HG02943 (cell line): Measurements from ENCODE around the gene KRTAP10-8.
"Not testable (repeated sequence)": the region's sequence is repeated elsewhere in the genome, so short reads cannot be mapped to it uniquely, and the experiment has no call there.

Experiments
- ATAC-seq: cut with Tn5 transposase; IDR thresholded peaks from one replicate; pipeline ENCODE4 v1.9.1; 2021; ENCODE audit warnings: mild to moderate bottlenecking, low read depth, moderate library complexity; ENCODE audit not compliant: unreplicated experiment

The KRTAP10-8 gene, protein sequence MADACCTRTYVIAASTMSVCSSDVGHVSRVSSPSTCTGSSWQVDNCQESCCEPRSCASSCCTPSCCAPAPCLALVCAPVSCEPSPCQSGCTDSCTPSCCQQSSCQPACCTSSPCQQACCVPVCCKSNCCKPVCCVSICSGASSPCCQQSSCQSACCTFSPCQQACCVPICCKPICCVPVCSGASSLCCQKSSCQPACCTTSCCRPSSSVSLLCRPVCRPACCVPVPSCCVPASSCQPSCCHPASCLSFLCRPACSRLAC

DNA sequence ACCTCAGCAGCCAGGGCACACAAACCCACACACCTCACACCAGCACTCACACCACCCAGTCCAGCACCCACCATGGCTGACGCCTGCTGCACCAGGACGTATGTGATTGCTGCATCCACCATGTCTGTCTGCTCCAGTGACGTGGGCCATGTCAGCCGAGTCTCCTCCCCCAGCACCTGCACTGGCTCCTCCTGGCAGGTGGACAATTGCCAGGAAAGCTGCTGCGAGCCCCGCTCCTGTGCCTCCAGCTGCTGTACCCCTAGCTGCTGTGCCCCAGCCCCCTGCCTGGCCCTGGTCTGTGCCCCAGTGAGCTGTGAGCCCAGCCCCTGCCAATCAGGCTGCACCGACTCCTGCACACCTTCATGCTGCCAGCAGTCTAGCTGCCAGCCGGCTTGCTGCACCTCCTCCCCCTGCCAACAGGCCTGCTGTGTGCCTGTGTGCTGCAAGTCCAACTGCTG lies at the start of gene KRTAP10-8:
Gene KRTAP10-8, plus strand, starts transcription at position 51 of the 458 bp plus-strand sequence. Its CDS starts 22 bp downstream, at position 73.
- ATAC-seq = no peak

DNA sequence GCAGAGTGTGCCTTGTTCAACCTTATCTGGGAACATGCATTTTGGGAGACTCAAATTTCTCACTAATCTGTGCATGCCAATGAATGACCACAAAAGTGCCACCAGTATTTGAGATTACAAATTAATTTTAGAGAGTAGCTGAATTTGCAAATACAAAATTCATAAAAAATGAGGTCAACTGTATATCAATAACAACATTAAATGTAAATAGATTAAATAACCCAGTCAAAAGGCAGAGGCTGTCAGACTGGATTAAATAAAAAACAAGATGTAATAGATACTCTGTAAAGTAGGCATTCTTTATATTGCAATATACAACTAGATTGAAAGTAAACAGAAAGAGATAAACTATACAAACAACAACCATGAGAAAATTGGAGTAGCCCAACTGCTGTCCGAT lies 47.8 kb upstream of the KRTAP10-8 start:
- ATAC-seq = no peak

DNA sequence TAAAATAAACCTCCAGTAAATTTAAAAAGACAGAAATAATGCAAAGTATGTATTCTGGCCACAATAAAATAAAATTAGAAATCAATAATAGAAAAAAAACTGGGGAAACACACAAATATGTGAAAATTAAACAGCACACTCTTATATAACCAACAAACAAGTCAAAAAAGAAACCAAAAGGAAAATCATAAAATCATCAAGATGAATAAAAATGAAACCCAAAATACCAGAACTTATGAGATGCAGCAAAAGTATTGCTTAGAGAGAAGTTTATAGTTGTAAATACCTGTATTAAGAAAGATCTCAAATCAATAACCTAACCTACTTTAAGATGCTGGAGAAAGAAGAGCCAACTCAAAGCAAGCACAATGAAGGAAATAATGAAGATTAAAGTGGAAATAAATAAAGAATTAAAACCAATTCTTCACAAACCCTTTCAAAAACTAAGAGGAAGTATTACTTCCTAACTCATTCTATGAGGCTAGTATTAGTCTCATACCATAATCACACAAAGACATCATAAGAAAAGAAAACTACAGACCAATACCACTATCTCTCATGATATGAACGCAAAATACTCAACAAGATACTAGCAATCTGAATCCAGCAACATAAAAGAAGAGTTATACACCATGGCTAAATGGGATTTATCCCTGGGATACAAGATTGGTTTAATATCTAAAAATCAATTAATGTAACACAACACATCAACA lies 46.8 kb upstream of the KRTAP10-8 start:
- no peak for ATAC-seq

DNA sequence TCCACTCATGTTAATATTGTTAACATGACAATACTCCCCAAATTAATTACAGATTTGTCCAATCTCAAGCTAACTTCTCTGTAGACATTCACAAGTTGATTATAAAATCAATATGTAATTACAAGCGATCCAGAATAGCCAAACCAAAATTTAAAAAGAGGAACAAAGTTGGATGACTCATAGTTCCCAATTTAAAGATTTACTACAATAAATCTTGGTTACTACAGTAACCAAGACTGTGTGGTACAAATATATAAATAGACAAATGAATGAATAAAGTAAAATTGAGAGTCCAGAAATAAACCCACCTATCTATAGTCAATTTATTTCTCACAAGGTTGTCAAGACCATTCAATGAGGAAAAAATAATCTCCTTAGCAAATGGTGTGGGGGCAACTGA lies 45.5 kb upstream of the KRTAP10-8 start:
- ATAC-seq = no peak

DNA sequence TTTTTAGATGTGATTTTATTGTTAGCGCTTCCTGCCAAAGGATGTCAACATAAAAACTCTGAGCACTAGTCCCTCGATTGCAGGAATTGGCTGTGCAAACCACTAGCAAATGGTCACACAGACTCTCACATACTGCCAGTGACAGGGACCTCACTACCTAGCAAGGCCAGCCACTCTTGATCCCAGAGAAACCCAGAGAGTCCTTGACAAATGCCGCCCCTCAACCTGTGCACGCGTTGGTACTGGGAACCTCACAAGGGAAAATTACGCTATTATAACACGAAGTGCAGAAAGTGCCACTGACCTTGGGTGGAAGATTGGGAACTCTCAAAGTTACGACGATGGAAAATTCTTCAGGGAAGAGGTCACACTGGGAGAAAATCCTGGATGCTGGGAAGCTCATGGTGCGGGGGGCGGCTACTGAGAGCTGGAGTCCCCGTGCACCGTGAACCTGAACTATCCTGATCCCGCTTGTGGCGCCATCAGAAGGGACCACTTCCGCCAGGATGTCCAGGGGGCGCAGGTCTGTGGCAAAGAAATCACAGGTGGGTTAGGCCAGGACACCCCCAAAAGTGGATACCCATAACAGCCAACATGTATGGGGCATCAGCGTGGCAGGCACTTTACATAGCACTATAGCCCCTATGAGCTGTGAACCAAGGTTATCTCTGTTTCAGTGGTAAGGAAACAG lies 44.3 kb upstream of the KRTAP10-8 start:
- ATAC-seq = no peak

DNA sequence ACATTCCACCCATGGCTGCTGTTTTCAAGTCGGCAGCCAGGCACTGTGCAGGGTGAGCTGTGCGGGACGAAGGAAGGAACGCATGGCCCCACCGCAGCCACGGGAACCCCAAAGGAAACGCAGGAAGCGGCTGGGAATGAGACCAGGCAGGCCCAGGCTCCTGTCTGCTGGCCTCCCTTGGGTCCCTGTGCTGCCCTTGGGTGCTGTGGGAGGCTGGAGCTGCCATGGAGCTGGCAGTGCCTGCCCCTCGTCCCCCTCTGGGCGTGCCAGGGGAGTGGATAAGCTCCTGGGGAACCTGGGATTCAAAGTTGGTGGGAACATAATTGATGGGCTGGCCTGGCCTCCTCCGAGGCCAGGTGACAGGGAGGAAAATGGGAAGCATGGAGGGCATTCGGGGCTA lies 43.6 kb upstream of the KRTAP10-8 start:
- no peak for ATAC-seq

DNA sequence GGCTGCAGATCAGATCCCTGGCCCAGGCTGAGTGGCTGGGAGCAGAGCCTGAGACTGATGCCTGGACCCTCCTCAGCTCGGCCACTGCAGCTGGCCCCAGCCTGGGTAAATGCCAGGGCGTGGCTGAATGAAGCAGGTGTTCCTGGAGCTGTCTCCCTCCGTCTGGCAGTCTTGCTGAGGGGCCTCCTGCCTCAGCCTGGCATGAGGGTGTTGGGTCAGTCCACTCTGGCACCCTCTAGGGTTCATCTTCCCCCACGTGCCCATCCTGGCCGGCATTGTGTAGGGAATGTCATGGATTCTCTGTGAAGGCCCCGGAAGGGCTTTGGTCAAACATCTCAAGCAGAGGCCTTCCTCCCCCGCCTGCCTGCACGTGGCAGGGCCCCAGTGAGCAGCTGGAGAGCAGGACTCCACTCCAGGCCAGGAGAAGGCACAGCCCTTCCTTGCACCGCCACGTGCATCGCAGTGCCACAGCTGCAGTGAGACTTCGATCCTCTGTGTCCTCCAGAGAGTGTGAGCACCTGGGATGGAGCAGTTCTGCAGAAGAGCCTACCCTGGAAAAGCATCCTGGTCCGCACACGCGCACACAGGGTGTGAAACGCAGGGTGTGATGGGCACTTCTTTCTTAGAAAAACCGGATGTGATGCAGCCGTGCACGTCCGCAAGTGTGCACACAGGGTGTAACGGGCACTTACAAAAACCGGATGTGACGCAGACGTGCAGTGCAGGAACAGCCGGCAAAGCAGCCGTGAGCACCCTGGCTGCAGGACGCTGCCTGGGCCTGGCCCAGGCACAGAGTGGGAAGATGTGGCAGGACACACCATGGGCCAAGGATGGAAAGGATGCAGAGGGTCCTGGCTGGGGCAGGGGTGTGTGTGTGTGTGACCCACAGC lies 43.0 kb upstream of the KRTAP10-8 start:
- no peak for ATAC-seq

DNA sequence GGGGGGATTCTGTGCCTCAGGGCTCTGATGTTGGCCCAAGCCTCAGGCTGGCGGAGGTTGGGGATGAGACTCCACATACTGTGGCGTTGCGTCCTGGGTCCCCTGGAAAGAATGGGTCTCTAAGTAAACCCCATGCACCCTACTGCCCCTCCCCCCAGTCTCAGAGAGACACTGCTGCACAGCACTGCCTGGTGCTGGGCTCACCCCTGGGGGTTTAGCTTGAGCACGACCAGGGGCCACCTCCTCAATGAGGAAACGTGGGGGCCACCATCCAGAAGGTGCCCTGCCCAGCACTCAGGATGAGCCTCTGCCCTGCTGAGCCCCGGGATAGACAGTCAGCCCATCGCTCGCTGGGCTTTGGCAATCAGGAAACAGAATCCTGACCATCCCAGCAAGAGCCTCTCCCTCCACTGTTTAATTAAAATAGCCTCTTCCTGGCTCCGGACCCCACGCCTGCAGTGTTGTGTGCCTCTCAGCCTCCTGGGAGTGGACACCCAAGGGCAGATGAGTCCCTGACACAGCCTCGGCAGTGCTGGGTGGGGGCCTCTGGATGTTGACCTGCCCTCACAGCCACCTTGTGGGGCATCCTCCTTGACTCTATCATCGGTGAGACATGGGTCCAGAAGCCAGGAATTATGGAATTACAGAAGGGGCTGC lies 41.9 kb upstream of the KRTAP10-8 start:
- no peak for ATAC-seq

DNA sequence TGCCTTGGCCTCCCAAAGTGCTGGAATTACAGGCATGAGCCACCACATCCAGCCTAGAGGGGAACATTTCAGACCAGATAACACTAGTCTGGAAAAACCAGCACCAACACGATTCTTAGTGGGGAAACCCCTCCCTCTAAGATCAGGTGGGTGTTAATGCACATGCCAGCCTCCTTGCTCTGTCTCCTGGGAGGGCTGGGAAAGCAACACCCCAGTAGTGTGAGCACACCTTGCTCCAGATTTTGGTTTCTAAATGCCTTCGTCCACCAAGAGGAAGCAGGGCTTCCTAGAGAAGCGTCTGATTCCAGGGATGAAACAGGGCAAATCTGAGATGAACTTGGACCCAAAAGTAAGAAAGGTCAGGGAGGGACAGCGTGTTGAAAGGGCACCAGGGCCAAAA lies 40.6 kb upstream of the KRTAP10-8 start:
- no peak for ATAC-seq

DNA sequence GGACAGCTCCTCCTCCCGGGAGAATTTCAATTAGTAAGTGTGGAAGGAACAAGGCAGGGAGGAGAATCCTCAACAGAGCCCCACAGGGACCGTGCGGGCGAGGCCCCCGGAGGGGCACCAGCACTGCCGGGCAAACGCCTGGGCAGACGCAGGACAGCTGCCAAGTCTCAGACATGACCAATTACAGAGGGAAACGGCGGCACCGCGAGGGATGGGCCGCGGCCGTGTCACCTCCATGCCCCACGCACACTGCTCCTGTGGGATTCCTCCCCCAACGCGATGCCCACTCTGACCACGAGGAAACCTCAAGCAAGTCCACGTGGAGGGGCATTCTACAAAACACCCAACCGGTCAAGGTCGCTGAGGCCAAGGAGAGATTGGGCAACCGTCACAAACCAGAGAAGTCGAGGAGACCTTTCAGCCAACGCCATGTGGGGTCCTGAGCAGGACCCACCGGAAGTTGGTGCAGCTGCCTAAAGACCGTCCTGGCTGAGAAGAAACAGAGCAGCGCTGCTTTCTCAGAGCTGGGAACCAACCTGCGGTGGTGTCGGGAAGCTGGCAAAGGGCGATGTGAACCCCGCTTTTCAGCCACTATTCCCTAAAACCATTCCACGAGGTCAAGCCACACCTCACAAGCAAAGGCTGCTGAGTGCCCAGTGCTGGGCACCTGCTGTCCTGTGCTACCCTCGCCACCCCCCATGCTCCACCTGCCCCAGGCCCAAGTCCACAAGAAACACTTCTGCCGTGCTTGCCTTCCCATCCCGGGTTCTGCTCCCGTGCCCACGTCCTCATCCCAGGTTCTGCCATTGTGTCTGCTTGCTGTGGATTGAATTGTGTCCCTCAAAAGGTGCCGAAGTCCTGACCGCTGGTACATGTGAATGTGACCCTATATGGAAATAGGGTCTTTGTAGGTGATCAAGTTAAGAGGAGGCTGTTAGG lies 39.8 kb upstream of the KRTAP10-8 start:
- ATAC-seq = no peak

DNA sequence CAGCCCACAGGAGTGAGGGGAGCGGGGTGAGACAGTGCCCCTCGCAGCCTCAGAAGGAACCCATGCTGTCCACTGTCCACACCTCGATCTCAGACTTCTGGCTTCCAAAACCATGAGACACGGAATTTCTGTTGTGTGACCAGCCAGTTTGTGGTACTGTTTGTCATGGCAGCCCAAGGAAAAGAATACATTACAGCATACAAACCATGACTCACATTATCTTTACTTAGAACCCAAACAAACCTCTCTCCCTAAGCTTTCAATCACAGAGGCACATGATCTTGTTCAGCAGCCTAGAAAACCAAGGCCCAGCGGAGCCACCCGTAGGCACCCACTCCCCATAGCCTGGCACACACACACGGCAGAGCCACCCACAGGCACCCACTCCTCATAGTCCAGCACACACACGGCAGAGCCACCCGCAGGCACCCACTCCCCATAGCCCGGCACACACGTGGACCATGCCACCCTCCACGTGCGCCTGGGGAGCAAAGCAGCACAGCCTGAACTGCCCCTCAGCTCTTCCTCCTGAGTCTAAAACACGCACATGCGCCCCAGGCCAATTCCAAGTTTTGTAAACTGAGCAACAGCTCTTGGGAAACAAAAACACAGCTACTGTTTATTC lies 38.8 kb upstream of the KRTAP10-8 start:
- no peak for ATAC-seq

DNA sequence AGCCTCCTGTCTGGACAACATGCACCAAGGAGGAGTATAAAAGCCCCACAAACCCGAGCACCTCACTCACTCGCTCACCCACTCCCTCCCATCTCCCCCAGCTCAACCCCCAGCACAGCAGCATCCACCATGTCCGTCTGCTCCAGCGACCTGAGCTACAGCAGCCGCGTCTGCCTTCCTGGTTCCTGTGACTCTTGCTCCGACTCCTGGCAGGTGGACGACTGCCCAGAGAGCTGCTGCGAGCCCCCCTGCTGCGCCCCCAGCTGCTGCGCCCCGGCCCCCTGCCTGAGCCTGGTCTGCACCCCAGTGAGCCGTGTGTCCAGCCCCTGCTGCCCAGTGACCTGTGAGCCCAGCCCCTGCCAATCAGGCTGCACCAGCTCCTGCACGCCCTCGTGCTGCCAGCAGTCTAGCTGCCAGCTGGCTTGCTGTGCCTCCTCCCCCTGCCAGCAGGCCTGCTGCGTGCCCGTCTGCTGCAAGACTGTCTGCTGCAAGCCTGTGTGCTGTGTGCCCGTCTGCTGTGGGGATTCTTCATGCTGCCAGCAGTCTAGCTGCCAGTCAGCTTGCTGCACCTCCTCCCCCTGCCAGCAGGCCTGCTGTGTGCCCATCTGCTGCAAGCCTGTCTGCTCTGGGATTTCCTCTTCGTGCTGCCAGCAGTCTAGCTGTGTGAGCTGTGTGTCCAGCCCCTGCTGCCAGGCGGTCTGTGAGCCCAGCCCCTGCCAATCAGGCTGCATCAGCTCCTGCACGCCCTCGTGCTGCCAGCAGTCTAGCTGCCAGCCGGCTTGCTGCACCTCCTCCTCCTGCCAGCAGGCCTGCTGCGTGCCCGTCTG lies 38.0 kb upstream of the KRTAP10-8 start, which contains the start of gene KRTAP10-4:
Gene KRTAP10-4, plus strand, starts transcription at position 100 of the 827 bp plus-strand sequence. Its CDS starts 30 bp downstream, at position 130.
- ATAC-seq = not testable (repeated sequence)

DNA sequence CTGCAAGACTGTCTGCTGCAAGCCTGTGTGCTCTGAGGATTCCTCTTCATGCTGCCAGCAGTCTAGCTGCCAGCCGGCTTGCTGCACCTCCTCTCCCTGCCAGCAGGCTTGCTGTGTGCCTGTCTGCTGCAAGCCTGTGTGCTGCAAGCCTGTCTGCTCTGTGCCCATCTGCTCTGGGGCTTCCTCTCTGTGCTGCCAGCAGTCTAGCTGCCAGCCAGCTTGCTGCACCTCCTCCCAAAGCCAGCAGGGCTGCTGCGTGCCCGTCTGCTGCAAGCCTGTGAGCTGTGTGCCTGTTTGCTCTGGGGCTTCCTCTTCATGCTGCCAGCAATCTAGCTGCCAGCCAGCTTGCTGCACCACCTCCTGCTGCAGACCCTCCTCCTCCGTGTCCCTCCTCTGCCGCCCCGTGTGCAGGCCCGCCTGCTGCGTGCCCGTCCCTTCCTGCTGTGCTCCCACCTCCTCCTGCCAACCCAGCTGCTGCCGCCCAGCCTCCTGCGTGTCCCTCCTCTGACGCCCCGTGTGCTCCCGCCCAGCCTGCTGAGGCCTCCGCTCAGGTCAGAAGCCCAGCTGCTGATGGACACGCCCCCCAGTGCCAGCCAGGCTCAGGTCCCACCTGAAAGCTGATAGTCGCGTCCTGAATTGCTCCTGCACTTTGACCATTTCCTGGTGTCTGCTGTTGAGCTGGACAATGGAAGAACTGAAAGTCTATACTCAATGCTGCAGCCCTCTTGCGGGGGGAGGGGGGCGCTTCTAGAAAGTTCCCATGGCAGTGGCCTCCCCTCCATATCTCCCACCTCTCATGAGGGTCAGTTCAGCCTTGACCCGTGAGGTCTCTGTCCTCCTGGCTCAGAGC lies 37.2 kb upstream of the KRTAP10-8 start:
- no peak for ATAC-seq

DNA sequence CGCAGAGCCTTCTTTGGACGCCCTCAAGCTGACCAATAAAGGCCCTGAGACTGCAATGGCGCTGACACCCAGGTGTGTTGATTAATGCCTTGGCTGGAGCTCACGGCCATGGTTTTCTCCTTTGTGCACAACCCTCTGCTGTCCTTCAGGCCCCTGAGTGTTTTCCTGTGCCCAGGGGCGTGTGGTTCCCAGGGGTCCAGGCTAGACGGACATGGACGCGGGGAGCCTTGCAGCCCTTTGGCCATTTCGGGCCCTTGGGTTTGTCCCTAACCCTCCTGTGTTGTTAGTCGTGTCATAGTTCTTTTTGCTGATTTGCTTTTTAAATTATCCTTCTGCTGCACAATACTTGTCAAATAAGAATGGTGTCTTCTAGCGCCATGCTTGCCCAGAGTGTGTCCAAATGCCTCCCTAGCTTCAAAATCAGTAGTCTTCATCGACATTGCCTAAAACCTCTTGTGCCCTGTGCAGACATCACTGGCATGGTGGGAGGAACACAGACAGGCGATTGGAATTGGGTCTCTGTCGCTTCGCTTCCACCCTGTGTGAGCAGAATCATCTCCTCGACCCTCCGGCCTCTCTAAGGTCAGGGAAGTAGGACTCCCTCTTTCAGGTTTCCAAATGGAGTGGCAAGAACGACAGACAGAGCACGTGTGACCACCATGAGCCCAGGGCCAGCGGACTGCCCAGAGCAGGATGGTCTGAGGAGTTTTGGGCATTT lies 36.4 kb upstream of the KRTAP10-8 start:
- no peak for ATAC-seq

DNA sequence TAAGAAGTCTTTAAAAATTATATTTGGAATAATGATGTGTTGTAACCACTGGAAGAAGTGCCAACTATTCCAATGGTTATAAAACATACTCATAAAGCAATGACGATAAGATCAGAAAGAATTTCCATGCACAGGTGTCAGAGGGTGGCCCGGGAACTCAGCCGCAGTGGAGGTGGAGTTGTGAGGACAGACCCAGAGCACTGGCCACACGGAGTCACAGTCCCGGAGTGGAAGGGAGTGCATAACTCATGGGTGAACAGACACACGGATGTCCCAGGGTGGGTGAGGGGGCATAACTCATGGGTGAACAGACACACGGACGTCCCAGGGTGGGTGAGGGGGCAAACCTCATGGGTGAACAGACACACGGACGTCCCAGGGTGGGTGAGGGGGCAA lies 35.9 kb upstream of the KRTAP10-8 start:
- ATAC-seq = no peak
